NOMO-1 treated with DMSO at 0.1 percent for 48 hours (cell line): ENCODE data around the gene ABCG1.
"Not testable (repeated sequence)": the region's sequence is repeated elsewhere in the genome, so short reads cannot be mapped to it uniquely, and the experiment has no call there.

ENCODE experiments used
- DNase-seq: peaks from one replicate; lab custom pipeline; 2025; ENCODE audit not compliant: unreplicated experiment; lab: John Stamatoyannopoulos, UW

Gene ABCG1

GRCh38 chr21:42288962-42289361 is 70.0 kb downstream of the ABCG1 start:
- no peak for DNase-seq

GRCh38 chr21:42289926-42290325 is 71.0 kb downstream of the ABCG1 start:
- peak; percentile 51 for DNase-seq

GRCh38 chr21:42290505-42290904 is 71.6 kb downstream of the ABCG1 start:
- DNase-seq = no peak

- no peak for DNase-seq
Measured at GRCh38 chr21:42291003-42291750, 72.2 kb downstream of the ABCG1 start.

GRCh38 chr21:42291751-42292562 is 73.0 kb downstream of the ABCG1 start:
- DNase-seq = no peak

- not testable (repeated sequence) for DNase-seq
Measured at GRCh38 chr21:42292563-42293142, 73.7 kb downstream of the ABCG1 start.

- DNase-seq = no peak
Measured at GRCh38 chr21:42293649-42294272, 74.8 kb downstream of the ABCG1 start.

- no peak for DNase-seq
Measured at GRCh38 chr21:42294273-42294880, 75.4 kb downstream of the ABCG1 start.

- DNase-seq = no peak
Measured at GRCh38 chr21:42295845-42296244, 76.9 kb downstream of the ABCG1 start.

- no peak for DNase-seq
Measured at GRCh38 chr21:42296501-42296900, 77.6 kb downstream of the ABCG1 start.

GRCh38 chr21:42297377-42297776 is 78.4 kb downstream of the ABCG1 start:
- DNase-seq = no peak

- no peak for DNase-seq
Measured at GRCh38 chr21:42298237-42298636, 79.3 kb downstream of the ABCG1 start.

- DNase-seq = no peak
Measured at GRCh38 chr21:42298657-42299056, 79.7 kb downstream of the ABCG1 start.

- DNase-seq = peak; percentile 14
Measured at GRCh38 chr21:42299324-42300044, 80.5 kb downstream of the ABCG1 start.

GRCh38 chr21:42300045-42300583 is 81.2 kb downstream of the ABCG1 start:
- no peak for DNase-seq

GRCh38 chr21:42300956-42301355 is 82.0 kb downstream of the ABCG1 start:
- DNase-seq = no peak

- no peak for DNase-seq
Measured at GRCh38 chr21:42301371-42302075, 82.6 kb downstream of the ABCG1 start.

GRCh38 chr21:42302076-42302650 is 83.2 kb downstream of the ABCG1 start:
- DNase-seq = no peak

GRCh38 chr21:42302794-42303193 is 83.9 kb downstream of the ABCG1 start:
- DNase-seq = no peak
